Memory B cell (primary cell): Measurements from ENCODE around the gene WDR49.

Source experiments
- ATAC-seq: fragments of 150-1000 bp; cut with Tn5 transposase; 2 replicates; pipeline ENCODE4 v1.10.0; 2021; ENCODE audit warnings: low read depth, mild to moderate bottlenecking, moderate library complexity
- DNase-seq, 2 donors: peaks; one replicate each; pipeline ENCODE4 v3.0.0; 2022; ENCODE audit warnings: low spot score in 2 of 2
- H3K27ac Mint-ChIP-seq: one replicate; pipeline ENCODE4 v1.8.0; 2022; ENCODE audit warnings: mild to moderate bottlenecking, moderate library complexity, mixed read lengths
- H3K27me3 Mint-ChIP-seq: one replicate; pipeline ENCODE4 v1.8.0; 2022; ENCODE audit warnings: mixed read lengths
- H3K36me3 Mint-ChIP-seq: one replicate; pipeline ENCODE4 v1.8.0; 2022; ENCODE audit warnings: mild to moderate bottlenecking, mixed read lengths
- H3K4me1 Mint-ChIP-seq: one replicate; pipeline ENCODE4 v1.8.0; 2022; ENCODE audit warnings: mixed read lengths
- H3K4me3 Mint-ChIP-seq: one replicate; pipeline ENCODE4 v1.8.0; 2022; ENCODE audit warnings: mild to moderate bottlenecking, moderate library complexity, mixed read lengths
- H3K9me3 Mint-ChIP-seq: one replicate; pipeline ENCODE4 v1.8.0; 2022; ENCODE audit warnings: mixed read lengths

WDR49 gene

DNA sequence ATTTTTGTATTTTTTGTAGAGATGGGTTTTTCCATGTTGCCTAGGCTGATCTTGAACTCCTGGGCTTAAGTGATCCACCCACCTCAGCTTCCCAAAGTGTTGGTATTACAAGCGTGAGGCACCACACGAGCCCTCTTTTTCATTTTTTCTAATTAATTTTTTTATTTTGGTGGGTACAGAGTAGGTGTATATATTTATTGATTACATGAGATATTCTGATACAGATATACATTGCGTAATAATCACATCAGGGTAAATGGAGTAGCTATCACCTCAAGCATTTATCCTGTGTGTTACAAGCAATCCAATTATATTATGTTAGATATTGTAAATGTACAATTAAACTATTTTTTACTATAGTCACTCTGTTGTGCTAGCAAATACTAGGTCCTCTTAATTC, 66.1 kb downstream of the WDR49 start:
- Mint-ChIP-seq H3K9me3 (peaks cover 3% of the 10 kb centered on the region), H3K27ac (no peak overlapping the region), H3K4me1 (no peaks in the 10 kb centered on the region), H3K36me3 (no peaks in the 10 kb centered on the region), H3K4me3 (no peak overlapping the region), H3K27me3 (no peaks in the 10 kb centered on the region)
- DNase-seq (no peak), ATAC-seq (no peak)

DNA sequence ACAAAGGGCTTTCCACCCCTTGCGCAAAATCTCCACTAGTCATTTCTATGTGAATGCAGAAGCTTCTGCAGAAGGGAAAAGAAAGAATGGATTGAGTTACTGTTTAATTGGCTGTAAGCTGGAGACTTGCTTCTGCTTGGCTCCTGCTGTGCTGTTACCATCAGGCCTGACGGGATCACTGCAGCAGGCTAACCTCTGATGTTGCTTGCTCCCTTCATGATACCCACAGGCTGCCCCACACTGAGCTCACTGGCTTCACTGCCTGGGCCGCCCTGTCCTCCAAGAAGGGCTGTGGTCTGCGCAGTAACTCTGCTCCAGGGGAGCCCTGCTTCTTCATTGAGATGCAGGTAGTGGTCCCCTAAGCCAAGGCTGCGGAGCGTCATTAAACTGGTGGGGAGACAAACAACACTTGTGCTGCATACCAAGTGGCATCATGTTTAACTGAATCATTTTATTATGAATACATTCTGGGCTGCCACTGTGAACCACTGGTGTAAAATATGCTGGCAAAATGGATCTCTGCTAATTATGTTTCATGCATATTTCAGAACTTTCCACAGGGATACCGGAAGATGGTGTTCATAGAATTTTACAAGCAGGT, 78.6 kb downstream of the WDR49 start:
- ATAC-seq (no peak), DNase-seq (no peak)
- Mint-ChIP-seq H3K4me1 (no peaks in the 10 kb centered on the region), H3K27me3 (peaks cover 3% of the 10 kb centered on the region), H3K27ac (no peak overlapping the region), H3K4me3 (no peak overlapping the region), H3K9me3 (no peaks in the 10 kb centered on the region), H3K36me3 (no peaks in the 10 kb centered on the region)

DNA sequence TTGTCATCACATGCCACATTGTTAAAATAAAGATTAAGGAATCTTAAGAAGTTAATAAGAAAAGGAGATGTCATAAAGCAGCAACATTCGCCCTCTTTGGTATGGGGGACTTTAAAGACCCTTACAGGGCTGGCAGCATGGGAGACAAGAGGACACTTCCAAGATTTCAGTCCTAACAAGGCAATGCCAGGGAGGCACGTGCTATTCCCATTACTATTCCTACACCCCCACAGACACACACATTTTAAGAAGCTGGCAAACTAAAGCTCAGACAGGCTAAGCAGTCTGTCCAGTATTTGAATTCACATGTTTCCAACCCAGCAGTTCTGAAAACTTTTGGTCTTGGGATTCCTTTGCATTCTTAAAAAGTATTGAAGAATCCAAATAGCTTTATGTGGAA, 80.8 kb downstream of the WDR49 start:
- Mint-ChIP-seq H3K4me1 (no peaks in the 10 kb centered on the region), H3K27ac (no peak overlapping the region), H3K9me3 (no peaks in the 10 kb centered on the region), H3K36me3 (no peaks in the 10 kb centered on the region), H3K4me3 (no peak overlapping the region), H3K27me3 (peaks cover 3% of the 10 kb centered on the region)
- DNase-seq (no peak), ATAC-seq (no peak)

DNA sequence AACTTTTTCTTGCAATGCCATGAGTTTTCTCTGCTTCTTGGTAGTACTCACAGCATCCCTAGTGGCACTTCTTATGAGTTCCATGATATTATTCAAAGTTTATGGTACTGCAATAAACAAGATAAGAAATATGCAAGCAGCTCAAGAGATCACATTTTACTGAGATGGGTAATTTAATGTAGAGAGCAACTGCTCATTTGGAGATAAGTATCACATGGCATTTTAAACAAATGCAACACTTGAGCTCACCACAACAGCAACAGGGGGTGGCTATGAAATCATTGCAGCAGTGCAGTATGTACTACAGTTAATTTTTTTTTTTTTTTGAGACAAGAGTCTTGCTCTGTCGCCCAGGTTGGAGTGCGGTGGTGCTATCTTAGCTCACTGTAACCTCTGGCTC, 85.1 kb downstream of the WDR49 start:
- no peaks in the 10 kb centered on the region for H3K36me3 Mint-ChIP-seq
- H3K9me3 Mint-ChIP-seq, result peaks cover 3% of the 10 kb centered on the region
- peaks cover 3% of the 10 kb centered on the region for H3K27me3 Mint-ChIP-seq
- no peak overlapping the region for H3K27ac Mint-ChIP-seq
- no peak for ATAC-seq
- H3K4me1 Mint-ChIP-seq, result no peaks in the 10 kb centered on the region
- no peak overlapping the region for H3K4me3 Mint-ChIP-seq
- no peak for DNase-seq

GRCh38 chr3:167565489-167565888, 88.3 kb downstream of the WDR49 start:
- peaks cover 2% of the 10 kb centered on the region for H3K27me3 Mint-ChIP-seq
- ATAC-seq (no peak), DNase-seq (no peak)
- no peaks in the 10 kb centered on the region for H3K36me3 Mint-ChIP-seq
- no peak overlapping the region for H3K4me3 Mint-ChIP-seq
- H3K4me1 Mint-ChIP-seq, result no peaks in the 10 kb centered on the region
- peaks cover 3% of the 10 kb centered on the region for H3K9me3 Mint-ChIP-seq
- H3K27ac Mint-ChIP-seq, result no peak overlapping the region

DNA sequence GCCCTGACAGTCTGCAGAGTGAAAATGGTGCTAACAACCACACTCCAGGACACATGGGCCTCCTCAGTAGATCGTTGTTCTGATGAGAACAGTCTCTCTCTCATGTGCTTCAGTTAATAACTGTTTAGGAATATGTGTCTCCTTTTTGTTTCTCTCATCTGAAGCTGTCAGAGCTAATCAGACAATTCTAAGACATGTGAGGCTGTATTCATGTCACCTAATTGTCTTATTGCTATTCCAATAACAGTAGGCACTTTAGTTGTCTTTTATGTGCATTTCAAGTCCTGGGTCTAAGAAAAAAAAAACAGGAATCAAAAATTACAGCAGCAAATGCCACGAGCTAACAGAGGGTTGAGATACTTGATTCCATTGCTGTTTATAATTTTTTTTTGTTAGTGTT, 89.1 kb downstream of the WDR49 start:
- Mint-ChIP-seq H3K27ac (no peak overlapping the region), H3K4me1 (no peaks in the 10 kb centered on the region), H3K36me3 (no peaks in the 10 kb centered on the region), H3K9me3 (peaks cover 3% of the 10 kb centered on the region), H3K4me3 (no peak overlapping the region), H3K27me3 (peaks cover 2% of the 10 kb centered on the region)
- ATAC-seq (no peak), DNase-seq (no peak)

DNA sequence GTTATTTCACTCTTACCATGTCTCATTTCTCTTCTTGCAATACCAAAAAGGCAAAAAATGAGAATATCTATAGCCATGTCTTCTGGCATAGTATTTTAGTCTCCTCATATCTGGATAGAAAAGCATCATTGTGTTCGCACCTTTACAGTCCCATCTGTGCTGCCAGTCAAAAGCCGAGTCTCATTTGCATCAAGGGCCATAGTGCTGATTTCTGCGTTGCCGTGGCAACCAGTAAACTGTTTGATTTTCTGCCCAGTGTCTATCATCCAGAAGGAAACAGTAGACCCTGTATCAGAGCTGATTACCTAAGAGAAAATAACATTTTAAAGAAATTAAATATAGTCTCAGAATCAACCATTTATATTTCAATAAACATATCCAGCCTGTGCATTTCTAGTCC, 93.8 kb downstream of the WDR49 start:
- H3K27me3 Mint-ChIP-seq, result peaks cover 2% of the 10 kb centered on the region
- H3K9me3 Mint-ChIP-seq, result no peaks in the 10 kb centered on the region
- no peaks in the 10 kb centered on the region for H3K36me3 Mint-ChIP-seq
- no peaks in the 10 kb centered on the region for H3K4me1 Mint-ChIP-seq
- no peak overlapping the region for H3K27ac Mint-ChIP-seq
- ATAC-seq (no peak), DNase-seq (no peak)
- no peak overlapping the region for H3K4me3 Mint-ChIP-seq

- no peaks in the 10 kb centered on the region for H3K9me3 Mint-ChIP-seq
- ATAC-seq (no peak), DNase-seq (no peak)
- H3K27ac Mint-ChIP-seq, result no peak overlapping the region
- H3K36me3 Mint-ChIP-seq, result no peaks in the 10 kb centered on the region
- no peak overlapping the region for H3K4me3 Mint-ChIP-seq
- no peaks in the 10 kb centered on the region for H3K27me3 Mint-ChIP-seq
- H3K4me1 Mint-ChIP-seq, result no peaks in the 10 kb centered on the region
These were observed 98.8 kb downstream of the WDR49 start for GRCh38 chr3:167554898-167555297.

DNA sequence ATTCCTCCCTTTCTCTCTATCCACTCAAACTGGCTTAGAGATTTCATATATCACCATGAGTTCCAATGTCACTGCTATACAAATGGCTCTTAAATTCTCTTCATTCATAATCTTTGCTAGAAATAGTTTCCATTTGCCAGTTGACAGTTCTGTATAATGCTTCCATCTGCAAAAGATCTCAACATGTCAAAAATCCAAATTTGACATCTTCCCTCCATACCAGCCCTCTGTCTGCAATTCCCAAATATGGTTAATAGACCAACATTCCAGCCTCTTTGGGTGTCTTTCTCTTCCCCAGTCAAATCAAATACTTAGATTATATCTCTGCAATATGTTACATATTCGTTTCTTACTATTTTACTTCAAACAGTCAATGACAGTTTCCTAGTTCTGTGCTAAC, 115.7 kb downstream of the WDR49 start:
- no peak for ATAC-seq
- peaks cover 1% of the 10 kb centered on the region for H3K27me3 Mint-ChIP-seq
- H3K36me3 Mint-ChIP-seq, result no peaks in the 10 kb centered on the region
- H3K4me1 Mint-ChIP-seq, result no peaks in the 10 kb centered on the region
- no peak for DNase-seq
- H3K9me3 Mint-ChIP-seq, result peaks cover 9% of the 10 kb centered on the region
- H3K27ac Mint-ChIP-seq, result no peak overlapping the region
- no peak overlapping the region for H3K4me3 Mint-ChIP-seq

GRCh38 chr3:167521006-167521355, 132.8 kb downstream of the WDR49 start:
- no peak for DNase-seq
- H3K36me3 Mint-ChIP-seq, result no peaks in the 10 kb centered on the region
- no peaks in the 10 kb centered on the region for H3K4me1 Mint-ChIP-seq
- H3K27ac Mint-ChIP-seq, result no peak overlapping the region
- H3K4me3 Mint-ChIP-seq, result no peak overlapping the region
- peaks cover 3% of the 10 kb centered on the region for H3K9me3 Mint-ChIP-seq
- ATAC-seq, result no peak
- no peaks in the 10 kb centered on the region for H3K27me3 Mint-ChIP-seq

DNA sequence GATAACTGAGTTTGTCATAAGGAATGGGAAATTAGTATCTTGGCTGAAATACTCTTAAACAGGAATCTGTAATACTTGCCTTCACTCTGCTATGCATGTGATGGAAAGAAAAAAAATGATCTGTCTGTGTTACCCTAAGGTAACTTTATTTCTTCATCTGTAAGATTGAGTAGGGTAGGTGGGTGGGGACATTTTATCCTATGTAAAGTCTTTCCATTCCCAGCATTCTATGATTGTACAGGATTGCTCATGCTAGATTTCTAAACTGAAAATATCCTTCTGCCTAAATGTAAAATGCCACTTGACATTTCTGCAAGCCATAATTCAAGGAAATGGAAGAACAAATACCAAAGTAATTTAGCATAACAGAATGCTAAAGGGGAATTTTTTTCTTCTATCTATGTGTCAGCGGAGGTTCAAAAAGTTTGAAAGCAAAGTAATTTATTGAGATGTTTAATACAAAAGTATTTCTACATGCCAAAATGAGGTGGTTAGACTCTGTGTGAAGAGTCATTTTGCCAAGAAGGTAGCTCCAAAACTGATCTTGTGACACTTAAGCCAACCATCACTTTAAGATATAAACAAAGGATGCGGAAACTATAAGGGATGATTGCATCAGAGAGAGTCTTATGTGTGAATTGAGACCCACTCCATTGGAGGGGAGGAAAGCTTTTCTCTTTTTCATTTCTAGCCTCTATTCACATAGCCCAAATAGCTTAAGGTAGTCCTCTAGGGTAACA, 133.3 kb downstream of the WDR49 start:
- H3K4me3 Mint-ChIP-seq, result no peak overlapping the region
- H3K27ac Mint-ChIP-seq, result no peak overlapping the region
- no peaks in the 10 kb centered on the region for H3K4me1 Mint-ChIP-seq
- H3K27me3 Mint-ChIP-seq, result no peaks in the 10 kb centered on the region
- DNase-seq (no peak), ATAC-seq (no peak)
- H3K36me3 Mint-ChIP-seq, result no peaks in the 10 kb centered on the region
- H3K9me3 Mint-ChIP-seq, result peaks cover 5% of the 10 kb centered on the region

GRCh38 chr3:167507954-167508353, 145.8 kb downstream of the WDR49 start:
- Mint-ChIP-seq H3K36me3 (no peaks in the 10 kb centered on the region), H3K4me1 (no peaks in the 10 kb centered on the region)

DNA sequence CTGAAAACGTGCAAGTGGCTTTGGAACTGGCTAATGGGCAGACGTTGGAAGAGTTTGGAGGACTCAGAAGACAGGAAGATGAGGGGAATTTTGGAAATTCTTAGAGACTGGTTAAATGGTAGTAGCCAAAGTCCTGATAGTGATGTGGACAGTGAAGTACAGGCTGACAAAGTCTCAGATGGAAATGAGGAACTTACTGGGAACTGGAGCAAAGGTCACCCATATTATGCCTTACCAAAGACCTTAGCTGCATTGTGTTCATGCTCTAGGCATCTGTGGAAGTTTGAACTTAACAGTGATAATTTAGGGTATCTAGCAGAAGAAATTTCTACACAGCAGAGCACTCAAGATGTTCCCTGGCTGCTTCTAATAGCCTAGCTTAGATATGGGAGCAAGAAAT, 151.3 kb downstream of the WDR49 start:
- Mint-ChIP-seq H3K36me3 (no peaks in the 10 kb centered on the region), H3K27ac (no peak overlapping the region), H3K4me3 (no peak overlapping the region), H3K4me1 (no peaks in the 10 kb centered on the region), H3K27me3 (peaks cover 2% of the 10 kb centered on the region), H3K9me3 (no peaks in the 10 kb centered on the region)
- no peak for DNase-seq
- no peak for ATAC-seq

More at GRCh38 chr3:167507954-167508353, 145.8 kb downstream of the WDR49 start:
- no peak for DNase-seq
- ATAC-seq, result no peak
- Mint-ChIP-seq H3K4me3 (no peak overlapping the region), H3K27ac (no peak overlapping the region), H3K27me3 (no peaks in the 10 kb centered on the region), H3K9me3 (no peaks in the 10 kb centered on the region)

DNA sequence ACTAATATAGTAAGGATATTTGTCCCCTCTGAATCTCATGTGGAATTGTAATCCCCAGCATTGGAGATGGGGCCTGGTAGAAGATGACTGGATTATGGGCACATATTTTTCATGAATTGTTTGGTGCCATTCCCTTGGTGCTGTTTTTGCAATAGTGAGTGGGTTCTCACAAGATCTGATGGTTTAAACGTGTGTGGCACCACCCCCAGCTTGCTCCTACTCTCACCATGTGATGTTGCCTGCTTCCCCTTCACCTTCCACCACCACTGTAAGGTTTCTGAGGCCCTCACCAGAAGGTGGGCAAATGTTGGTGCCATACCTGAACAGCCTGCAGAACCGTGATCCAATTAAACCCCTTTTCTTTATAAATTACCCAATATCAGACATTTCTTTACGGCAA, 151.8 kb downstream of the WDR49 start:
- Mint-ChIP-seq H3K27me3 (peaks cover 2% of the 10 kb centered on the region), H3K9me3 (no peaks in the 10 kb centered on the region), H3K27ac (no peak overlapping the region), H3K4me1 (no peaks in the 10 kb centered on the region), H3K36me3 (no peaks in the 10 kb centered on the region), H3K4me3 (no peak overlapping the region)
- no peak for DNase-seq
- ATAC-seq, result no peak

GRCh38 chr3:167497903-167498302, 155.8 kb downstream of the WDR49 start:
- H3K36me3 Mint-ChIP-seq, result no peaks in the 10 kb centered on the region
- H3K27me3 Mint-ChIP-seq, result peaks cover 2% of the 10 kb centered on the region
- DNase-seq, result no peak
- no peak overlapping the region for H3K27ac Mint-ChIP-seq
- no peaks in the 10 kb centered on the region for H3K9me3 Mint-ChIP-seq
- no peak overlapping the region for H3K4me3 Mint-ChIP-seq
- H3K4me1 Mint-ChIP-seq, result no peaks in the 10 kb centered on the region
- no peak for ATAC-seq
